Chondrocyte (in vitro differentiated cells): ENCODE results near the gene BAIAP2L2. TPM values are rescaled to one million over a fixed set of nuclear protein-coding genes. Genes with fewer than 3 reads are reported as not detected.

Source experiments
- DNase-seq: peaks from one replicate; pipeline ENCODE4 v3.0.0; 2021; ENCODE audit warnings: mixed read lengths, low spot score
- H3K27ac Mint-ChIP-seq: one replicate; pipeline ENCODE4 v1.8.0; 2021; ENCODE audit warnings: mild to moderate bottlenecking, moderate library complexity, mixed read lengths; ENCODE audit not compliant: unreplicated experiment
- H3K27me3 Mint-ChIP-seq: 2 replicates; pipeline ENCODE4 v1.8.0; 2021; ENCODE audit warnings: low read depth, mixed read lengths
- H3K36me3 Mint-ChIP-seq: 2 replicates; pipeline ENCODE4 v1.8.0; 2021; ENCODE audit warnings: low read depth, mixed read lengths
- H3K4me1 Mint-ChIP-seq: 2 replicates; pipeline ENCODE4 v1.8.0; 2021; ENCODE audit warnings: low read depth, mild to moderate bottlenecking, mixed read lengths
- H3K4me3 Mint-ChIP-seq: one replicate; pipeline ENCODE4 v1.8.0; 2021; ENCODE audit warnings: mild to moderate bottlenecking, moderate library complexity, mixed read lengths; ENCODE audit not compliant: unreplicated experiment
- H3K9me3 Mint-ChIP-seq: 2 replicates; pipeline ENCODE4 v1.8.0; 2021; ENCODE audit warnings: low read depth, mixed read lengths
- CTCF ChIP-seq: fragments of 200-600 bp; sonication (generic); IDR thresholded peaks from 2 replicates; pipeline ENCODE4 v1.5.0; 2021; ENCODE audit warnings: antibody characterized with exemption, mild to moderate bottlenecking, moderate library complexity
- total RNA-seq: library from RNA; stranded (reverse); gene quantifications from 3 replicates; pipeline ENCODE4 v1.2.1, GENCODE V29; 2021

The BAIAP2L2 gene
- total RNA-seq, 1 donor from 2014 or later: 0.42 TPM

DNA sequence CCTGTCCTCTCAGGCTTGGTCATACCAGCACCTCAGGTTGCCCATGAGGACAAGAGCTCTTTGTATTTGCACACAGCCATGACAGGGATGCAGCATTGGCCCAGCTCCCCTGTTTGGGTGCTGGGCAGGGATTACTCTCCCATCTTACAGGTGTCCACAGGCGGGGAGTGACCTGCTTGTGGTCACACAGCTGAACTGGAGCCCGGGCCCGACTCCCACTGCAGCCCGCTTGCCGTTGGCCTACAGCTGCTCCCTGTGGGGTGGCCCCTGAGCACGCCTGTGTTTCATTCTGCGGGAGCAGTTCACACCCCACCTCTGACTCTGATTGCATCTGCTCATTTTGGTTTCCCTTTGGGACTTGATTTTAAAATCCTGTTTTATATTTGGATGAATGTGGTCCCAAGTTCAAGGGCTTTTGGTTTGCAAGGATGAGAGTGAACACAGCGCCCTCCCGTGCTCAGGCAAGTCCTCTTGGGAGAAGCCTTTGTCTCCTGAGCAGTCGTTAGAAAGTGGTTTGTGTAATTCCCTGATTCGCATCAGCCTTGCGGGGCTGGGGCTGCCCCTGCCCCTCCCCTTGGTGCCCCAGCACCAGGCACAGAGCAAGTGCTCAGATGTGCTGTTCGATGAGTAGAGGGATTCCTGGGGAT, 44.0 kb downstream of the BAIAP2L2 start:
- Mint-ChIP-seq H3K4me3 (no peak overlapping the region), H3K27me3 (no peaks in the 10 kb centered on the region), H3K9me3 (no peaks in the 10 kb centered on the region), H3K27ac (no peak overlapping the region), H3K36me3 (peaks cover 14% of the 10 kb centered on the region), H3K4me1 (peaks cover 24% of the 10 kb centered on the region)
- no peak for TF ChIP-seq CTCF
- no peak for DNase-seq

DNA sequence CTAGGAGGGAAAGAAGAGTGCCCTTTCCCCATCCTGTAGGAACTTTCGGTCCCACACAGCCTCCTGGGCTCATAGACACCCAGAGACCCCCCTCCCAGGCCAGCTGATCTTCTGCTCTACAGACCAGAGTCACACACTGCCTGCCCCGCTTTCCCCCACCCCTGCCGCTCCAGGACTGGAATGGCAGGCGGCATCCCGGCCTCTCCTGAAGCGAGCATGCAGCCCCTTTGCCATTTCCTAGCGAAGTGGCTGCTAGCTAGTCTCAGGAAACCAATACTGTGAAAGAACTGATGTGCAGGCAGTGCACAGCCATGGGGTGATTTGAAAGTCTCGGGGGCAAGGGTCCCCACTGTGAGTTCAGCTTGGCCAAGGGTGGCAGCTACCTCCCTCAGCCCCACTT, 44.9 kb downstream of the BAIAP2L2 start:
- no peak for DNase-seq
- Mint-ChIP-seq H3K9me3 (no peaks in the 10 kb centered on the region), H3K27me3 (no peaks in the 10 kb centered on the region), H3K4me3 (no peak overlapping the region), H3K4me1 (peaks cover 21% of the 10 kb centered on the region), H3K27ac (no peak overlapping the region), H3K36me3 (peaks cover 14% of the 10 kb centered on the region)
- no peak for TF ChIP-seq CTCF

GRCh38 chr22:38062791-38063190, 47.7 kb downstream of the BAIAP2L2 start:
- Mint-ChIP-seq H3K27me3 (no peaks in the 10 kb centered on the region), H3K9me3 (no peaks in the 10 kb centered on the region), H3K4me1 (peaks cover 6% of the 10 kb centered on the region), H3K36me3 (peaks cover 17% of the 10 kb centered on the region), H3K4me3 (no peak overlapping the region), H3K27ac (no peak overlapping the region)
- TF ChIP-seq CTCF: no peak
- DNase-seq: no peak

- TF ChIP-seq CTCF: peak; percentile 11
- no peak for DNase-seq
- Mint-ChIP-seq H3K9me3 (no peaks in the 10 kb centered on the region), H3K36me3 (peaks cover 3% of the 10 kb centered on the region), H3K27me3 (no peaks in the 10 kb centered on the region), H3K4me3 (peak within 1 kb of the TSS; percentile 79), H3K4me1 (peaks cover 19% of the 10 kb centered on the region), H3K27ac (peak within 1 kb of the TSS; percentile 89)
Measured at GRCh38 chr22:38056969-38057891, 53.3 kb downstream of the BAIAP2L2 start, which contains the start of gene PICK1. PICK1 (plus strand) TSS chr22:38057404; CDS start chr22:38057810, 406 bp downstream.
